HCT116 (cell line): ENCODE data around the gene DIAPH3.

Source experiments
- CTCF ChIP-seq, 3 experiments: fragments of 200-600 bp in 1 of 3; sonication (generic) in 1 of 3; IDR thresholded peaks in 2 of 3; conservative IDR thresholded peaks in 1 of 3; 2 replicates each; pipeline ENCODE4 v1.5.1; 2012 to 2017; ENCODE audit warnings: low read depth in 2 of 3, low read length in 2 of 3, antibody characterized with exemption in 1 of 3, borderline replicate concordance in 1 of 3, control low read depth in 1 of 3, mild to moderate bottlenecking in 1 of 3, mixed read lengths in 1 of 3, mixed run types in 1 of 3, moderate library complexity in 1 of 3; ENCODE audit not compliant: insufficient read depth in 1 of 3
- EZH2 ChIP-seq: fragments of 200-600 bp; sonication (generic); IDR thresholded peaks from 2 replicates; pipeline ENCODE4 v1.6.1; 2017; ENCODE audit warnings: antibody characterized with exemption, mixed run types
- POLR2A ChIP-seq: IDR thresholded peaks from 2 replicates; pipeline ENCODE4 v1.7.0; 2011; ENCODE audit warnings: borderline replicate concordance; ENCODE audit not compliant: insufficient read depth, insufficient read length; ENCODE audit errors: extremely low read depth
- ZBTB33 ChIP-seq: IDR thresholded peaks from 2 replicates; pipeline ENCODE4 v1.6.1; 2011; ENCODE audit warnings: mild to moderate bottlenecking, low read length, moderate library complexity; ENCODE audit not compliant: insufficient replicate concordance; ENCODE audit errors: extremely low read depth

- no peak for TF ChIP-seq POLR2A
- no peak for TF ChIP-seq EZH2
- no peak for TF ChIP-seq ZBTB33
- no peak for TF ChIP-seq CTCF (IDR thresholded peaks at IDR 0.05 in 2 of 3, conservative IDR thresholded peaks at IDR 0.05 in 1 of 3; ENCODE audit: borderline replicate concordance in 1 of 3, insufficient read depth in 1 of 3, low read depth in 2 of 3, low read length in 2 of 3)
Observed at GRCh38 chr13:59733744-59734143, 430.0 kb downstream of the DIAPH3 start.
